GM12873 (cell line): Measurements from ENCODE around the gene DUSP3.

Source experiments
- TF ChIP-seq, protein P1 (sequence below): IDR thresholded peaks from 2 replicates; pipeline ENCODE4 v1.5.1; 2012; ENCODE audit warnings: low read depth, mild to moderate bottlenecking, moderate library complexity, low read length, control low read depth; ENCODE audit not compliant: insufficient read depth; ENCODE audit errors: missing control alignments

DUSP3 gene

DNA sequence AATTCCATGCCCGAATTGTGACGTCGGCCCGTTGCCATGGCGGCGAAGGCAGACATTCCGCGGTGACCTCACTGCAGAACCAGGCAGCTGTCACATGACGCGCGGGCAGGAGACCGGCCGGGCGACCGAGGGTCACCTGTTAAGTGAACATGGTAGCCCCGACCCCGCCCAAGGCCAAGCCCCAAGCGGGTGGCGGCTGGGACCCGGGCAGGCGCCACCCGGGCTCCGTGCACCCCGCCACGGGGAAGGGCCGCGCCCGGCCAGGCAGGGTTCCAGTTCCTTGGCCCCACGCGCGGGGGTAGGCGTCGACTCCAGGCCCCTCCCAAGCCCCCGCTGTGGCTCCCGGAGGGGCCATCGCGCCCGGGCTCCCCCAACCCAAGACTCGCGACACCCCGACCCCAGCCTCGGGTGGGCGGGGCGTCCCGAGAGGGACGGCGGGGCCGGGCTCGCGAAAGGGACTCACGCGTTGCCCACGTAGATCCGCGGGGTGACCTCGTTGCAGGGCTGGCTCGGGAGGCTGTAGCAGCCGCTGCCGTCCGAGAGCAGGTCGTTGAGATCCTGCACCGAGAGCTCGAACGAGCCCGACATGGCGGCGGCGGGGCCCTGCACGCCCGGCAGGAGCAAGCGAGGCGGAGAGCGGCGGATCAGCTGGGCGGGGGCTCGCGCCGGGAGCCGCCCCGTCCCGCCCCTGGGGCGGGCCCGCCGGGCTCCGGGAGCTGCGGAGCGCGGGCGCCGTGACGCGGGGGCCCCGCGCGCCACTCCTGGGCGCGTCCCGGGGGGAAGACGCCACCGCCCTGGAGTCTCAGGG, at the start of gene DUSP3:
TSS of gene DUSP3 (minus strand) at position 641 of the 808 bp plus-strand sequence. CDS start at position 588, 53 bp downstream.
- TF ChIP-seq, protein P1, sequence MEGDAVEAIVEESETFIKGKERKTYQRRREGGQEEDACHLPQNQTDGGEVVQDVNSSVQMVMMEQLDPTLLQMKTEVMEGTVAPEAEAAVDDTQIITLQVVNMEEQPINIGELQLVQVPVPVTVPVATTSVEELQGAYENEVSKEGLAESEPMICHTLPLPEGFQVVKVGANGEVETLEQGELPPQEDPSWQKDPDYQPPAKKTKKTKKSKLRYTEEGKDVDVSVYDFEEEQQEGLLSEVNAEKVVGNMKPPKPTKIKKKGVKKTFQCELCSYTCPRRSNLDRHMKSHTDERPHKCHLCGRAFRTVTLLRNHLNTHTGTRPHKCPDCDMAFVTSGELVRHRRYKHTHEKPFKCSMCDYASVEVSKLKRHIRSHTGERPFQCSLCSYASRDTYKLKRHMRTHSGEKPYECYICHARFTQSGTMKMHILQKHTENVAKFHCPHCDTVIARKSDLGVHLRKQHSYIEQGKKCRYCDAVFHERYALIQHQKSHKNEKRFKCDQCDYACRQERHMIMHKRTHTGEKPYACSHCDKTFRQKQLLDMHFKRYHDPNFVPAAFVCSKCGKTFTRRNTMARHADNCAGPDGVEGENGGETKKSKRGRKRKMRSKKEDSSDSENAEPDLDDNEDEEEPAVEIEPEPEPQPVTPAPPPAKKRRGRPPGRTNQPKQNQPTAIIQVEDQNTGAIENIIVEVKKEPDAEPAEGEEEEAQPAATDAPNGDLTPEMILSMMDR = no peak

DNA sequence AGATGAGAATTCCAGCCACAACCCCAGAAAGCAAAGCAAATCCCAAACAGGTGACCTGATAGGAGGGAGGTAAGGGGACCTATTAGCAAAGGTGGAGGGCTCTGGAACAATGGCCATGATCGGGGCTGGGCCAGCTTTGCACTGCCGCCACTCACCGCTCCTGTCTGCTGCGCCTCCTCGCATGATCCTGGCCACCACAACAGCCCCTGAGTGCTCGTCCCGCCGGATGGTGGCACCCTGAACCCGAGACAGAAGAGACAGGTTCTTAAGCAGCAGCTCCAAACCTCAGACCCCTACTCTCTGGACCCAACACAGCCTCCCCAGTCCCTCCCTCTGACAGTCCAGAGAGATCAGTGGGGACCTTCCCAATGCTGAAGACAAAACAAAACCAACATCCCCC, 48.8 kb upstream of the DUSP3 start:
- TF ChIP-seq, protein P1 = no peak

DNA sequence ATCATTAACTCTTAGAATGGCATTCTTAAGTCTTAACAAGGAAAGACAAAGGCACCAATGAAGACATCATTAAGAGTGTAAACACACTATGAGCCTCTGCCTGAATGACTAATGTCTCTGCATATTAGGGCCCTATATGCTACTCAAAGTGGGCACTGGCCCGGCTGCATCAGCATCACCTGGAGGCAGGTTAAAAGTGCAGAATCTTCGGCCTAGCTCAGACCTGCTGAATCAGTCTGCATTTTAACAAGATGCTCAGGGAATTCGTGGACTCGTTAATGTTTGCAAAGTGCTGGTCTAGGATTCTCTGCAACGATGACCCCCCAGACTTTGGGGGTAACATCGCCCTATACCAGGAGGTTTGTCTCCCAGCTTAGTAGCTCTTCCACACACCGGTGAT, 47.4 kb upstream of the DUSP3 start:
- TF ChIP-seq, protein P1 = no peak

DNA sequence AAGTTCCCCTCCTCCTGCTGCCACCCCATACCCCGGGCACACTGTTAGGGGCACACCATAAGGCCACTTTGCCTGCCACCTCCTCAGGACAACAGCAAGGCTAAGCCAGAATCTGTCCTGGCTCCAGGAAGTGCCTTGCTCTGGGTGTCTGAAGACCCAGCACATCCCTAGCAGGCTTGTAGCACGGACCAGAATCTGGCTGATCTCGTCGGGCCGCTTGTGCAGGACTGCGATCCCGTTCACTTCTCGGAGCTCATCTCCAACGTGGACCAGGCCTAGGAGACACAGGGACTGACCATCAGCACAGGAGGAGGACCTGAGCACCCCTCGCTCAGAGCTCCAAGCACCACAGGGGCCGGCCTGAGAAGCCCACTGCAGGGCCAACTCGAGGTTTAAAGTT, 46.8 kb upstream of the DUSP3 start:
- TF ChIP-seq, protein P1 = no peak

DNA sequence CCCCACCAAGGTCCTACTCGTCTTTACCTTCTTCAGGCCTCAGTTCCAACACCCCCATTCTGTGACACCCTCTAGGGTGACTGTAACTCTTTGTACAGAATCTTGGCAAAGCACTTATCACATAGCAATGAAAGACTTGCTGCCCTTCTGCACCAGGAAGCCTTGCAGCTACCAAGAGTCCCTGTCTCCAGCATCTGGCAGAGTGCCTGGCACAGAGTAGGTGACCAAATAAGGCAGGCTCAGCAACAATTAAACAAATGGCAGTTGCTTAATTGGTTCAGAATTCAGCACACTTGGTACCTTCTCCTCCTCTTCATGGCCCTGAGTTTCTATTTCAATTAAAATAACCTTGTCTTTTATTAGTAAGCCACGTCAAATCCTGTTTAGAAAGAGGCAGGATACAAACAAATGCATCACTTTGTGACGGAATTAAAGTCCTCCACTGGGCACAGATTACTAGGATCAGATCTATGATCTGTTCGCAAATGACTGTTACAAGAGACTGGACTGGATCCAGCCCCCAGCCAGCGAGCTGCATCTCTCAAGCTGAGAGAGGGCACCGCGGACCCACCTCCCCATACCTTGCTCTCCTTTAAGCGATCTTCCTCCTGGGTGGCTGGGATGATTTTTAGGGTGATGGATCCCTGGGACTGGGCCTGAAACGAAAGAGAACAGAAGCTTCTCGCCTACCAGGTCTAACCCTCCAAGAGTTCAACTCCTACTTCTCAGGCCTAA, 44.7 kb upstream of the DUSP3 start:
- TF ChIP-seq, protein P1 = no peak

DNA sequence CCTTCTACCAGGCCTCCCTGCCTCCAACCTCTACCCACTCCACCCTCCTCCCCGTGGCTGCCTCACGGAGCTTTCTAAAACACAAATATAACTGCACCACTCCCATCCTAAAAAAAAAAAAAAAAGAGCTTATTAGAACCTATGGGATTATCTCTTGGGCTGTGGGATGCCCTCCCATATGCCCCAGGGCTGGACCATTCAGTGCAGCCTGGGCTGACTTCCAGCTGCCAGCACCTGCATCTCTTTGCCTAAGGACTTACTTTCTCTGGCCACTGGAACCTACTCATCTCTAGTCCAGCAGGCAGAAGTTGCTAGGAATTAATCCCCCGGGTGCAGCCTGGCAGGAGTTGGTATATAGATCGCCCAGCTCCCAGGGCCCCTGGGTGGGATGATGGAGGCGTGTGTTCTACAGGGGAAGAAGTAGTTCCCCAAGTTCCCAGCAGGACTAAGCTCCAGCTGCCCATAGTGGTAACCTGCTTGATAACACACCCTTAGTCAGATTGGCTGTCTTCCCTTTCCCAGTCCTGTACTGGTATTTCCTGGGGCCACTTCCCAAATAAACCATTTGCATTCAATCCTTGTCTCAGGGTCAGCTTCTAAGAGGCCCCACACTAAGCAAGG, 43.9 kb upstream of the DUSP3 start:
- TF ChIP-seq, protein P1 = no peak

DNA sequence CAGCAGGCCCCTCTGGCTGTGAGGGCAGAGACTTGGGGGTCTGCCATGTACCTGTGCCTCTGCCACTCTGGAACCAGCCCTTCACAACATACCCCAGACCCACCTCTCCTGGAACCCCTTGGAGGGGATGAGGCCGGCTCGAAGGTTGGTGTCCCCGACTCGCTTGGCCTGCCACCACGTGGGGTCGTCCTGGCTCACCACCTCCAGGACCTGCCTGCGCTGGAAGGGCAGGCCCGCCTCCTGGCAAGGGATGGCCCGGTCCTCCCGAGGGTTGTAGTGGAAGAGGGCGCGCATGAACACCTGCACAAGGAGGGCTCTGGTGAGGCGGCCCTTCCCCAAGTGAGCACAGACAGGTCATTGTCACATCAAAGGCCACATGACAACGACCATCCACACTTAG, 42.0 kb upstream of the DUSP3 start:
- TF ChIP-seq, protein P1 = no peak
